Measurements from ENCODE around the gene FRY.

The FRY gene

DNA sequence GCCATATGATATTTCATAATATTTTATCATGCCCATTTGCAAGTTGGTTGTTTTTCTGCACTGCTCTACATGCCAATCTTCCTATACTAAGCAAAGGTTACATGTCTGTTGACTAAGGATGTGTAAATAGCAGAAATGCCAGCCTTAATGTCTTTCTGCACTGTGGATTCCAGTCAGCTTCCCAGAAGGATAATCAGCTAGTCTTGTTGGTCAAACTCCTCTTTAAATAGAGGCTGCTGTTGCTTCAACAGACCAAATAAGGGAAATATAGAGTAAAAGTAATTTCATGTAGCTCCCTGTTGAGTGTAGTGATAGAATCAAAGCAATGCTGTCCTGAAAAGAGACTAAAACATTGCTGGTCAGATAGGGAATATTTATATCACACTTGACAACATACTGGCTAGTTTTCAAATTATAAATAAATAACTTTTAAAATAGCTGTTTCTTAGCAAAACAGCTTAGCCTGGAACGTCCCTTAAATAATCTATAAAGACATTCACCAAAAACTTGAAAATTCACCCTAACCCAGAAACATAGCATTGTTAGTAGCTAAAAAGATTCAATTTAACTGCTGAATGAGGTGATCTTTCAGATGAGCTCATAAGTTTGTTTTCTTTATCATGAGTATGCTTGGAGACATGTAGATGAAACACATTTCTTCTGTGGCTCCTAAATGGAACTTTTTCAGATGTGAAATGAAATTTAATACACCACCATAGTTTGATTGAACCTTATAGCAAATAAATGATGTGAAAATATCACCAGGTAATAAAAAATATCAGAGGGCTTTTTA is 56.6 kb downstream of the FRY start:
- DNase-seq = no peak

DNA sequence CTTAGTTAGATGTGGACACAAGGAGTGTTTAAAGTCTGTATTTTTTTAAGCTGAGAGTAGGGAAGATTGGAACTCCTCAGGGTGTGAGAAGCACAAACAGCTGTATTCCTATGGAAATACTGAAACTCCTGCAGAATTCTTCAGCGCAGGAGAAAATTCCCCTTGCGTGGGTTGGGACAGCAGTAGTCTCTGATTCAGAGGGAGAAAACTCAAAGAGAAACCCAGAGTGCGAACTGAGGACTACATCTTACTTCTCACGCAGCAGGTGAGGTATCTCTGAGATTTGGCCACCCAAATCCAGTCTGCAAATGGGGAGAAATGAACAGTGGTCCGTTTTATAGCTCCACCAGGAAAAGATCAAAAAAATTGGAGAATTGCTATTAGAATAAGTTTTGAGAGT is 60.9 kb downstream of the FRY start:
- DNase-seq = no peak

DNA sequence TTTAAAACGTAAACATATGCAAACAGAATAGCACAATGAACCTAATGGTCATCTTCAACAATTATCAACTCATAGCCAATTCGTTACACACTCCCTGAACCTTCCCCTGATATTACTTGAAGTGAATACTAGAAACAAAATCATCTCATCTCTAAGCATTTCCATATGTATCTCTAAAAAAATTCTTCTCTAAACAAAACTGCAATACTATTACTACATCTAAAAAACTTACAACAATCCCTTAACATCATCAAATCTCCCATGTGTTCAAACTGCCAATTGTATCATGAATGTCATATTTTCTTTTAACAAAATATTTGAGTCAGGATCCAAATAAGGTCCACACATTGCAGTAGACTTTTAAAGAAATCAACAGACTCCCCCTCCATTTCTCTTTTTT is 61.4 kb downstream of the FRY start:
- no peak for DNase-seq

DNA sequence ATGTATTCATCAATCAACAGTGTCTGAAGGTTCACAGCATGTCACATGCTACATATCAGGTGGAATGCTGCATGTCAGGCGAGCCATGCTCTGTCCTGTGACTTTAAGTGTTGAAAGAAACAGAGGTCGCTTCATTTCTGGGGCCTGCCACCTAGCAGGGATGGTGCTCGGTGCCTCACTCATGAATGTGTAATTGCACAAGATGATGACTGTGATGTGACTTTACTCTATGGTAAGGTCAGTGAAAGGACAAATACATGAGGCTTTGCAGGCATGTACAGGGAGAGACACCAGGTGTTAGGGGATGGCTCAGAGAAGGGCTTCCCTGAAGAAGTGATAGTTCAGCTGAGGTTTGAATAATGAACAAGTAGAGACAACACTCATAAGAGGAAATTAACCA is 66.7 kb downstream of the FRY start:
- DNase-seq = no peak

DNA sequence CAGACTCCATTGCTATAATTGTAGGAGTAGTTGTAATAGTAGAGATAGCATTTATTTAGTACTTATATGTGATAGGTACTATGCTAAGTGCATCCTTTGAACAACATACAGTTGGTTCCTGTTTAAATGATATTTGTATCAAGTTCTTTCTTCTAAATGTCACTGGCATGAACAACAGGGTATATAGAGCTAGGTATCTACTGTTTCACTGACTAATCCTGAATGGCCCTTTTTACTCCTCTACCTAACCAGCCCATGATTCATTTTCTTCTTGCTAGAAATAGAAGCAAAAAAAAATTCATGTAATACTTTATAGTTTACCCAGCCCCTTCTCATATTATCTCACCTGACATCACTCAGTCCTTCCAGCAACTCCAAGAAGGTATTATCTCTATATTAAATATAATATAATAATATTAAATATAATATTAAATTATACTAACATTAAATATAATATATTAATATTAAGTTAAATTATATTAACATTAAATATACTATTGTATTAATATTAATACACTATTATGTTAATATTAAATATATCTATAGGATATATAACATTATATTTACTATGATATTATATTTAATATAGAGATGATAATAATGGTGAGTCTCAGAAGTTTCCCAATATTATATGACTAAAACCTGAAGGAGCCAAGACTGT is 74.2 kb downstream of the FRY start:
- DNase-seq = no peak

DNA sequence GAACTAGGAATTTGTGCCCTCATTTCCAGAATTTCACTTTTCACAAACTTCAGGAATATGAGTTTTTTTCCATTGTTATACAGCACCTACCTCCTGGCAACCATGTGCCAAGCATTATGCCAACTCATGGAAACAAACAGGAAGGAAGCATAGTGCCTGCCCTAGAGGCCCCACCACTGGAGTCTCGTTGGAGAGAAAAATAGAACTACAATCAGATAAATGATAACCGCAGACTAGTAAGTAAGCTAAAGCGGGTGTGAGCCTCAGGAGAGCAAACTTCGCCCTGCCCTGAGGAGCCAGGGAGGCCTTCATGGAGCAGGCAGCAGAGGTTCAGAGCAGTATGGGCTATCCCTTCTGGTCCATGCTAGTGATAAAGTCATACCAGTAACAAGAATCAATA is 75.9 kb downstream of the FRY start:
- no peak for DNase-seq

DNA sequence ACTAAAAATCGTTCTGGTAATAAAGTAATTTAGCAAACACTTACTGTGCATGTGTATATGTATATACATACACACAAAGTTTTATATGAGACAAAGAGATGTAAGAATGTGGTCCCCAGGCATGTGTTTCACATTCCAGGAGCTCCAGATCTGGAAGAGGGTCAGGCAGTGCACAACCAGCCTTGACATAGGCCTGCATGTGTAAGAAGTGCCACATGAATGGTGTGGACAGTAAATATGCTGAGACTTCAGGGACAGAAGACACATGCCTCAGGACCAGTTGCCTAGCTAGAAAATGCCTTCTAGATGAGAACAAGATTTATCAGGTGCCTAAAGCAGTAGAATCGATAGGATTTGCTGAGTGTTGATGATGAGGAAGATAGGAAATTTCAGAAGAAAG is 76.4 kb downstream of the FRY start:
- DNase-seq = no peak

DNA sequence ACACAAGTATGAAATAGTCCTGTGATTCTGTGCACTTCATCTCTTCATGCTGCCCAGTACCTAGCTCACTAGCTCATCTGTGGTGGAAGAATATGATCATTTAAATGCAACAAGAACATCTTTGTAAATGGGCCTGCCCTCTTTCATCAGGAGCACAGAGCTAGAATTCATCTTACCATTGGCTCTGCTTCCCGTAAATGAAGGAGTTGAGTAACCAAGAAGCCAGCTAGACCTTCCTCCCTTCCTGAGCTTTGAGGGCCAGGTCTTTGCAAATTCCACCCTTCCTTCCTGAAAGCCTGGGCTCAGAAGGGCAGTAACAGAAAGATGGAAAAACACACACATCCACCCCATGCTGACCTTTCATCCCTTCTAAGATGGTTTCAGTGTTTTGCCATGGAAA is 82.0 kb downstream of the FRY start:
- DNase-seq = no peak

DNA sequence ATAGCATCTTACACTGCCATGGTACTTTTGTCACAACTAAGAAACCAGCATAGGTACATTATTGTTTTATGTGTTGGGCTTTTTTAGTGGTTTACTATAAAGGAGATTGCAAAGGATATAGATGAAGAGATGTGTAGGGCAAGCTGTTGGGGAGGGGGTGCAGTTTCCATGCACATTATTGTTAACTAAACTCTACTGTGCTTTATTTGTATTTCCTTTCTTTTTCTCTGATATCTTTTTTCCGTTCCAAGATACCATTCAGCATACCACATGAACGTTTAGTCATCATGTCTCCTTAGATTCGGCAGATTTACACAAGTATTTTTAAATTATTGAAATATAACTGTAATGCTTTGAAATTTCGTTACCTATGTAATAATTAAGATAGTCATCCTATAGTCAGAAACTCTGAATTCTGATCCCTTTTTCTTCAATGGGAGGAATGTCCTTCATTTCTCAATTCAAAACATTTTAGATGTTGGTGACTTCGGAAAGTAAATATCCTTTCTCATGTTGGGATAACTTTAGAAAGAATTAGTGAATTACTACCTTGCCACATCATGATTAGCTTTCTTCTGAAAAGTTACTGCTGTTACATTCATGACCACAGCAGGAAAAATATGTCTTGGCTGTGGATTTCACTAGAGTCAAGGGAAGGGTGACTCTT is 82.8 kb downstream of the FRY start:
- no peak for DNase-seq

DNA sequence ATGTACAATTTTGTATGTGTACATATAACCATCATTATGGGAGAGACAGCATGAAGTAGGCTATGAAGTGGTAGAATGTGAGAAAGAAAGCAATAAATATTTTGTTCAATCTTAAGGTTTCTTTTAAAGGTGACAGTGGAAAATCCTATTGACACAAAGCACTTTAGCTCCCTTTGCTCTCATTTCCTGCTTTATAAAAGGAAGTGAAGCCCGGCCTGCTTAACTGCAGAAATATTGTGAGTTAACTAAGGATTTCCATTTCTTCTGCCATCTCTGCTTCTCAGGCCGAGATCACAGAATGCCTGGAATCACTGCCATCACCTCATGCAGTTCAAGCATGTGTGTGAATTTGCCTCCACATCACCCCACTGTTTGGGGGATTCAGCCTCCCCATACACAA is 83.5 kb downstream of the FRY start:
- no peak for DNase-seq

DNA sequence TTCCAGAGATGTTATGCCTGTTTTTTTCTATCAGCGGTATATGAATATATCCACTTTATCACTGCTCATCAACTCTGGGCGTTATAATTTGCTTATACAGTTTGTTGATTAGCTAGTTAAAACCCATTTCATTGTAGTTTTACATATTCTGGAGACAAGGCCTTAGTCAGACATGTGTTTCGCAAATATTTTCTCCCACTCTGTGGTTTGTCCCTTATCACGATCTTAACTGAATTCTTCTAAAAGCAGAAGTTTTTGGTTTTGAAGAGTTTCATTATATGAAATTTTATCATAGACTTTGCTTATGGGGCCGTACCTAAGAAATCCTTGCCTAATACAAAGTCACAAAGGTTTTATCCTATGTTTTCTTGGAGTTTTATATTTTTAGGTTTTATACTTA is 84.6 kb downstream of the FRY start:
- DNase-seq = no peak

DNA sequence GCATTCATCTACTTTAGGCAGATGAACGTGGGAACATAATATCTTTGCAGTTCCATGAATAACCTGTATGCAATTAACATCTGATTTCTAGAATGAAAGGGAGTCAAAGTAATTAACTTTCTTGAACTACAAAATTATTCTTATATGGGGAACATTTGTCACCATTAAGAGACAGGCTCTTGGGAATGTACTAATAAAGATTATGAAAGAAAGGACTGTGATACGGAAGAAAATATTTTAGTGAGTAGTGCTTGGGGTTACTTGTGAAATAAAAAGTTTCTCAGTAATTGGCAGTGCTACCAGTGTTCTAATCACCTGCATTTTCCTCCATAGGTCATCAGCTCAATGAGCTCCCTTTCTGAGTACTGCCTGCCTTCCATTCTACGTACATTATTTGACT is 85.4 kb downstream of the FRY start:
- no peak for DNase-seq

DNA sequence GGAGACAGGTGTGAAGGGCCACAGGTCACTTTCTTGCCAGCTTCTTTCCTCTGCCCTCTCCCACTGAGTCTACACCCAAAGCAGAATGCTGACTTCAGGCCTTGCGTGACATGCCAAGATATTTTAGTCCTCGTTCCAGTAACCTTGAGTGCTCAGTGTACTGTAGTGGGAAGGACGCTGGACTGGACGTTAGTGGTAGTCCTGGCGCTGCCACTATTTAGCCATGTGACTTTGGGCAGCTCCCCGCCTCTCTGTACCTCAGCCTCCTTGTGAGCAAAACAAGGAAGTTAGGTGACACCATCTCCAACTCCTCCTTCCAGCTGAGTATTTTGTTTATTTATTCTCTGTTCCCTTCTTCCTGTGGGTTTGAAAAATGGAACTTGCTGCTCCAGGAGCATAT is 86.1 kb downstream of the FRY start:
- DNase-seq = no peak

DNA sequence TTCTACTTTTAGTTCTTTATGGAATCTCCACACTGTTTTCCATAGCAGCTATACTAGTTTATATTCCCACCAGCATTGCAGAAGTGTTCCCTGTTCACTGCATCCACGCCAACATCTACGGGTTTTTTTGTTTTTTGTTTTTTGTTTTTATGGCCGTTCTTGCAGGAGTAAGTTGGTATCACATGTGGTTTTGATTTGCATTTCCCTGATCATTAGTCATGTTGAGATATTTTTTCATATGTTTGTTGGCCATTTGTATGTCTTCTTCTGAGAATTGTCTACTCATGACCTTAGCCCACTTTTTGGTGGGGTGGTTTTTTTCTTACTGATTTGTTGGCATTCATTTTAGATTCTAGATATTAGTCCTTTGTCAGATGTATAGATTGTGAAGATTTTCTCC is 89.7 kb downstream of the FRY start:
- no peak for DNase-seq

DNA sequence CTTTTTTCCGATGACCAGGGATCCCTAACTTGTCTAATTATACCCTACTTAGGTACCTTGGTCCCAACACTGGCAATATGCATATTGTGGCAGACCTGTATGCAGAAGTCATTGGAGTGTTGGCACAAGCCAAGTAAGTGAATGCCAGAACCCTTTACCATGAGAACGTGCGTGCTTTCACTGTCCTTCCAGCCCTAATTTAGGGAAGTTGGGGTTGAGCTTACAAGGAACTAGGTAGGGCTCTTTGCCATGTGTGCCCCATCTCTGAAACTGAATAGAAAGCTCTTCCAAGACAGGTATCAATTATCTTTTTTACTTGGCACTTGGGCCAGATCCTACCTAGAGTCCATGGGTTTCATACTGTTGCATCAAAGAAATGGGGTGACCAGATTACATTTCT is 93.2 kb downstream of the FRY start:
- no peak for DNase-seq

DNA sequence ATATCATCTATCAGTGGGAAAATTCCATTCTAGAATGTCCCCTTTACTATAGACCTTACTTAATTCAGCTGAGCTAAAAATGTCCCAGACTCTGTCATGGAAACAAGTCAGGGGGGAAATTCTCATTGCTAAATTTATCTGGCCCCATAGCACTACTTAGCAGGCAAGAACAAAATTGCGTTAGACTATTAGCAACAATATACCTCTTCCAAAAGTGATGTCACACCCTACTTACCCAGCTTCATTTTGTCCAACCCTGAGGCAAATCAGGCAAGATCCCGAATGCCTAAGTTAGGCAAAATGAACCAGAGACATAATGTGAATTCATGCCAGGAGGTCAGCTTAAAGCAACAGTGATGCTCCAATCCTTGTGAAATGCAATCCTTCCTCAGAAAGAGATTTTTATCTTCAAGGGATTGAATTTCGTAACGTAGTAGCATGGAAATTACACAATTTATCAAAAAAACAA is 93.7 kb downstream of the FRY start:
- DNase-seq = no peak

DNA sequence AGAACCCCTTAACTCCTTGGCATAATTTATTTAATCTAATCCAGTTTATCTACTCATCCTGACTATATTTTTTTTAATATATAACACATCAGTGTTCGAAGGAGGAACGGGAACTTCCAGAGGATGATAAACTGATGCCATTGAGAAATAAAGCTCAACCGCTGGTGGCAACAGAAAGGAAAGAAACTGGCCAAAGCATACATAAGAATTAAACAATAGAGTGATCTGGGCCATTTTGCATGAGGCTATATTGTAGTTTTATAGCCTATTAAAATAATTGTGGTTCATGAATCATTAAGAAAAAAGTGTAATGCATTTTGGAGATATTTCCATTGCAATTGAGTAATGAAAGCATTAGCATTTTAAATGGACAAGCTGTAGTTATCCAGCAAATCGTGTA is 94.2 kb downstream of the FRY start:
- no peak for DNase-seq

DNA sequence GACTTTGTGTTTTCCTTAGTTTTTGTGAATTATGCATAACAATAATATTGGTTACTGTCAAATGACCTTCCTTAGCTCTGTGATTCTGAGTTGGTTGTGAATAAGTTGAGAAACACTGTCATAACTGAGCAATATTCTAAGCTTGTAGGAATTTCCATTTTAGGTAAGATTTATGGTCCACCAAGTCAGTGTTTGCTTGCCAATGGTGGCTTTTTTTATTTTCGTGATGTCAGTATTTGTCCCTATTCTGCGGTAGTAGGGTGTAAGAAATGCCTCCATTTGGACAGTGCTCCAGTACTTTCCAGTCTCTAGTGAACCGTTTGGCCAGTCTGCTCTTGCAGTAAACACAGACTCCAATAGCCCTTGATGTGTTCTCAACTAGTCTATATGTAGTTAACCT is 94.7 kb downstream of the FRY start:
- DNase-seq = no peak

DNA sequence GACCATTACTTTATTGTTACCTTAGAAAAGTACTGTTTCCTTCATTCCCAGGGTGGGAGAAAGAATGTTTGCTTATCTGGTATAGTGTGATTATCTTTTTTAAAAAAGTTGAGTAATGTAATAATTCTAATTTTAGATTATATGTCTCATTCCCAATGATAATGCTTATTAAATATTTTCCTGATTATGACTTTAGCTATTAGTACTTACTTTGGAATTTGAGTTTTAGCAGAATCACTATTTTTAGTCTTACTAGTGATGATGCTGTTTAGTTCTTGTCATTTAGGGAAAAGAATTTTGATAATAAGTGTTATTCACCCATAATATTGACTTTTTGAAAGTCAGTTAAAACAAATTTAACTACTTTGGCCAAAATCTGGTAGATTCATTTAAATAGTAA is 95.2 kb downstream of the FRY start:
- DNase-seq = no peak

DNA sequence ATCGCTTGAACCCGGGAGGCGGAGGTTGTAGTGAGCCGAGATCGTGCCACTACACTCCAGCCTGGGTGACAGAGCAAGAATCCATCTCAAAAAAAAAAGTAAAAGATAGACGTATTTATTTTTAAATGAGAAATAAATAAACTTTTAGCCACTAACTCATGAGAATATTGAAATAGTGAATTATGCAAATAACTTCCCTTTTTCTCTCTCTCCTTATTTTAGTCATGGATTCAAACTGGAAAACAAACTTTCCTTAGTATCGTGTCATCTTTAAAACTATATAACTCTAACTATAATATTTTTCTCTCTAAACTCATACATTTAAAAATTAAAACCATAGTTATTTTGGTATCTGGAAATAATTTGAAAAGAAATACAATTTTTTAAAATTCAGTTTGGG is 96.1 kb downstream of the FRY start:
- DNase-seq = no peak

DNA sequence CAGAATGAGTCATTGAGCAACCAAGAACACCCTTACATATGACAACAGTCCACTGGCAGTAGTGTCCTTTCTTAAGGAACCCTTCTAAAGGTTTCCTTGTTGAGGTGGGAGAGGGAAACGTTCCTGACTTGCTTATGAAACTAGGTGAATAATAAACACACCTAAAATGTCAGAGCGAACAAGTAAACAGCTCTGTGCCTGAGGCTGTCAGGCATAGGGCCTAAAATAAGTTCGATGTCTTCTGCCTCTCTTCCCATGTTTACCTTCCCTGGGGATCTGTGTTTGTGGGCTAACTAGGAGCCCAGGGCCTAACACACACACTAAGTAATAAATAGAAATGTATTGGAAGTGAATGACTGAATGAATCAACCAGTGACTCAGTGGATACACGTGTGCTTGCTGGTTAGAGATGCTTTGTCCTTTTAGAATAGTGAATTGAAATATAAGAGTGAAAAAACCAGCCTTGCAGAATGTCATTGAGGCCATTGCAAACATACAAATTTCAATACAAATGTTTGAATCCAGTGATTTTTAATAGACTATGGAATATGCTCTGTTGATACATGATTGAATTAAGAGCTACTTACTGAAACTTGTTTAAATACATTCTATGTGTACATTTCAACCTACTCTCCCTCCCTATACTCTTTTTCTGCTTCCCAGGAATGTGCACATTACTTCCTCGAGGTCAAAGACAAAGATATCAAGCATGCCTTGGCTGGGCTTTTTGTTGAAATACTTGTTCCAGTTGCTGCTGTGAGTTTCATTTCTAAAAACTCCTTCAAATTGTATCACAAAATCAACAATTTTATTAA is 102.9 kb downstream of the FRY start:
- no peak for DNase-seq

DNA sequence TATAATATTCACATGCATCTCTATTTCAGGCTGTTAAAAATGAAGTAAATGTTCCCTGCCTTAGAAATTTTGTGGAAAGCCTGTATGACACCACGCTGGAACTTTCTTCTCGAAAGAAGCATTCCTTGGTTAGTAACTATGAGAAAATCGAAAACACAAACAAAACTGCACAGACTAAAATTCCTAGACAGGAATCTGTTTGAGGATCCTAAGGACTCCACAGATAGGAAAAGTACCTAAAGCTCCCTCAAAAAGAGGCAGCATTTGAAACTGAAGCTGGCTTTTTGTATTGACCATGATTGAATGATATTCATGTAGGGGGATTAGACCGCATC is 103.4 kb downstream of the FRY start:
- DNase-seq = no peak

DNA sequence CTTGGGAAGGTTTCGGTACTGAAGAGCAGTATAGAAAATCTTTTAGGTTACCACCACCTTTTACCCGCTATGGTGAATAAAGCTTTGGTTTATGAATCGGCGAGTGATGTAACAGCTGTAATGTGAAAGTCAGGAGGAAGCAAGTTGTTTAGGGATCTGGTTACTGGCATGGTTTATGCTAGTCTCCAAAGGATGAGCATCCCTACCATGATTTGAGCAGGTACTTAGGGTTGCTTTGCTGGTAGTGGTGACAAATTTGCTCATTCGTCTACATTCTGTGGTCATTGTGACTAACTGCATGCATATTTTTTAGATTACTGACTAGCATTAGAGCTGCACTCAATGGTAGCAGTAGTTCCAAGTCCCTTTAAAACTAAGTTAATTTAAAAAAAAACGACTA is 104.1 kb downstream of the FRY start:
- DNase-seq = no peak

DNA sequence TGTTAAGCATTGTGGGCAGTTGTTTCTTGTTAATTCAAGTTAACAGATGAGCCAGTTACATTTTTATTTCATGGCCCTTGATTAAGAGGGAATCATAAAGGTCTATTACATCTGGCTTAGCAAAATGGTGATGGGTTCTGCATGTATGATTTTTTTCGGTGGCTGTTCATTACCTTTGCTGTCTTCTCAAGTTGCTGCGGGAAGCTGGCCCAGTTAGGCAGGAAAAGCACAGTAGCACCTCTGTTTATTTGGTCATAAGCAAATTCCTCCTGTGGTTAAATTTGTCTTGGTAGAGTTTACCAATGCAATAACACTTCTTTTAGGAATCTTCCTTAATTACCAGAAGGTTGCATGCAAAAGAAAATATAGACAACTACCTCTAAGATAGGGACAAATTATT is 104.5 kb downstream of the FRY start:
- DNase-seq = no peak

All from NCI-H187 (cell line).